Right lobe of liver (tissue), 4 donors: Measurements from ENCODE around the gene PIGV.

Experiments used
- POLR2A ChIP-seq: fragments of 450-650 bp; IDR thresholded peaks from one replicate; pipeline ENCODE4 v1.6.1; 2017; ENCODE audit warnings: antibody characterized with exemption, mild to moderate bottlenecking
- TF ChIP-seq, protein P1 (sequence below), 4 donors: fragments of 200-600 bp in 3 of 4; fragments of 450-650 bp in 1 of 4; IDR thresholded peaks; one replicate each; pipeline versions ENCODE4 v1.5.1 to v1.8.0; 2016 to 2022; ENCODE audit warnings: antibody characterized with exemption in 4 of 4, mild to moderate bottlenecking in 2 of 4
- donor health status: DM: no; HTN: no; CAD: no.
- donor health status: DM: no; HTN: no; CAD: no.
- donor health status: DM: no; HTN: yes; CAD: no.

- TF ChIP-seq, protein P1, sequence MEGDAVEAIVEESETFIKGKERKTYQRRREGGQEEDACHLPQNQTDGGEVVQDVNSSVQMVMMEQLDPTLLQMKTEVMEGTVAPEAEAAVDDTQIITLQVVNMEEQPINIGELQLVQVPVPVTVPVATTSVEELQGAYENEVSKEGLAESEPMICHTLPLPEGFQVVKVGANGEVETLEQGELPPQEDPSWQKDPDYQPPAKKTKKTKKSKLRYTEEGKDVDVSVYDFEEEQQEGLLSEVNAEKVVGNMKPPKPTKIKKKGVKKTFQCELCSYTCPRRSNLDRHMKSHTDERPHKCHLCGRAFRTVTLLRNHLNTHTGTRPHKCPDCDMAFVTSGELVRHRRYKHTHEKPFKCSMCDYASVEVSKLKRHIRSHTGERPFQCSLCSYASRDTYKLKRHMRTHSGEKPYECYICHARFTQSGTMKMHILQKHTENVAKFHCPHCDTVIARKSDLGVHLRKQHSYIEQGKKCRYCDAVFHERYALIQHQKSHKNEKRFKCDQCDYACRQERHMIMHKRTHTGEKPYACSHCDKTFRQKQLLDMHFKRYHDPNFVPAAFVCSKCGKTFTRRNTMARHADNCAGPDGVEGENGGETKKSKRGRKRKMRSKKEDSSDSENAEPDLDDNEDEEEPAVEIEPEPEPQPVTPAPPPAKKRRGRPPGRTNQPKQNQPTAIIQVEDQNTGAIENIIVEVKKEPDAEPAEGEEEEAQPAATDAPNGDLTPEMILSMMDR (IDR thresholded peaks at IDR 0.05), result no peak
- TF ChIP-seq POLR2A, result no peak
Observed at GRCh38 chr1:26788515-26788785, 700 bp downstream of the PIGV start.
